Sigmoid colon (tissue), 7 donors: ENCODE results near the gene SSH3. TPM values are rescaled to one million over a fixed set of nuclear protein-coding genes. Genes with fewer than 3 reads are reported as not detected.
A peak's percentile ranks its signal among the peaks of the same experiment; 100 is the strongest.

Source experiments
- DNase-seq: peaks from one replicate; pipeline ENCODE4 v3.0.0-alpha.2; 2019
- H3K27ac ChIP-seq, 4 donors: fragments of 200-600 bp; sonication (generic); one replicate each; pipeline ENCODE4 v1.5.1; 2016 to 2019; ENCODE audit warnings: mild to moderate bottlenecking in 1 of 4
- H3K27me3 ChIP-seq, 3 donors: fragments of 200-600 bp; sonication (generic); one replicate each; pipeline ENCODE4 v1.5.1; 2019; ENCODE audit warnings: mild to moderate bottlenecking in 1 of 3
- H3K36me3 ChIP-seq, 4 donors: fragments of 200-600 bp; sonication (generic); one replicate each; pipeline ENCODE4 v1.5.1; 2016 to 2019
- H3K4me1 ChIP-seq, 4 donors: fragments of 200-600 bp; sonication (generic); one replicate each; pipeline ENCODE4 v1.5.1; 2017 to 2019
- H3K4me3 ChIP-seq, 4 donors: fragments of 200-600 bp; sonication (generic); one replicate each; pipeline ENCODE4 v1.5.1; 2017 to 2019; ENCODE audit warnings: mild to moderate bottlenecking in 2 of 4, moderate library complexity in 1 of 4
- H3K9me3 ChIP-seq, 4 donors: fragments of 200-600 bp in 3 of 4; sonication (generic) in 3 of 4; one replicate each; pipeline versions ENCODE4 v1.5.1 to v1.6.1; 2013 to 2019
- EP300 ChIP-seq, 4 donors: sonication (generic); formaldehyde crosslinking; IDR thresholded peaks; one replicate each; pipeline ENCODE4 v1.6.1; 2017; ENCODE audit warnings: antibody characterized with exemption in 4 of 4
- POLR2A ChIP-seq, 2 donors: fragments of 450-650 bp; IDR thresholded peaks; one replicate each; pipeline ENCODE4 v1.6.1; 2016; ENCODE audit warnings: antibody characterized with exemption in 2 of 2, mild to moderate bottlenecking in 2 of 2, moderate library complexity in 2 of 2
- POLR2AphosphoS5 ChIP-seq, 4 donors: sonication (generic); formaldehyde crosslinking; IDR thresholded peaks; one replicate each; pipeline ENCODE4 v1.6.1; 2017; ENCODE audit warnings: antibody characterized with exemption in 4 of 4
- WGBS, 2 donors: extraction: QIAGEN DNeasy Blood & Tissue Kit; methylation state at CpG; one replicate each; pipeline ENCODE4 v1.1.7; 2013; 5-methylcytosine and 5-hydroxymethylcytosine counted together
- intact Hi-C: fragments of 100-400 bp; cut with DNase I; formaldehyde crosslinking; loops from one replicate; pipeline ENCODE4 v1.15.1; 2023
- polyA plus RNA-seq, 3 donors: library from polyadenylated mRNA; stranded (reverse); fragments of 200-250 nt; gene quantifications; one replicate each; pipeline ENCODE4 v1.2.3, GENCODE V29; 2013
- total RNA-seq, 4 donors: library from RNA; depleted of rRNA; stranded (reverse); fragments of >200 nt; gene quantifications; one replicate each; pipeline ENCODE4 v1.1.0, GENCODE V29; 2016
- TF ChIP-seq, protein P1 (sequence below), 4 experiments: fragments of 450-650 bp in 3 of 4; fragments of 200-600 bp in 1 of 4; IDR thresholded peaks; one replicate each; pipeline ENCODE4 v1.5.1; 2016 to 2019; ENCODE audit warnings: antibody characterized with exemption in 4 of 4, mild to moderate bottlenecking in 3 of 4, moderate library complexity in 2 of 4
- donor health status: healthy with polysubstance abuse.
- donor health status: Bipolar disorder and iron deficiency.
- donor health status: healthy.

Gene SSH3
- total and polyA plus RNA-seq, 7 donors = 15.6 to 39.0 (median 26.5) TPM

DNA sequence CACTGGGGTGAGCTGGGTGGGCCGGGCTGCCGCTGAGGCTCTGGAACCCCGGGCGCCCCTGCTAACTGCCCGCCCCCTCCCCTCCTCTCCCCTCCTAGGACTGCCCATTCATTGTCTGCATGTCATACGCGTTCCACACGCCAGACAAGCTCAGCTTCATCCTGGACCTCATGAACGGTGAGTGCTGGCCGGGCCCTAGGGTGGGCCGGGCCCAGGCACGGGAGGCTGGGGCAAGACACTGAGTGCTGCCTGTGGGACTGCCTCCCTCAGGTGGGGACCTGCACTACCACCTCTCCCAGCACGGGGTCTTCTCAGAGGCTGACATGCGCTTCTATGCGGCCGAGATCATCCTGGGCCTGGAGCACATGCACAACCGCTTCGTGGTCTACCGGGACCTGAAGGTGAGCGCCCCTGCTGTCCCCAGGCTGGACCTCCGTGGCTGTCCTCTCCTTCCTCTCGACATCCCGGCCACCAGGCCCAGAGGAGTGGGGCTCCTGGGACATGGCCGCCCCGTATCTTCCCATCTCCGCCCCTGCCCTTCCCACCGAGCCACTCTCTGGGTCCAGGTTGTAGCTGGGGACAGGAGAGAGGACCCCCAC is 21.7 kb upstream of the SSH3 start:
- peaks cover 66 to 76% (median 73%) of the 10 kb centered on the region in 4 donors for H3K36me3 ChIP-seq
- TF ChIP-seq EP300 (IDR thresholded peaks at IDR 0.05) (no peak), POLR2AphosphoS5 (IDR thresholded peaks at IDR 0.05) (no peak), POLR2A (IDR thresholded peaks at IDR 0.05) (no peak)
- TF ChIP-seq, protein P1, sequence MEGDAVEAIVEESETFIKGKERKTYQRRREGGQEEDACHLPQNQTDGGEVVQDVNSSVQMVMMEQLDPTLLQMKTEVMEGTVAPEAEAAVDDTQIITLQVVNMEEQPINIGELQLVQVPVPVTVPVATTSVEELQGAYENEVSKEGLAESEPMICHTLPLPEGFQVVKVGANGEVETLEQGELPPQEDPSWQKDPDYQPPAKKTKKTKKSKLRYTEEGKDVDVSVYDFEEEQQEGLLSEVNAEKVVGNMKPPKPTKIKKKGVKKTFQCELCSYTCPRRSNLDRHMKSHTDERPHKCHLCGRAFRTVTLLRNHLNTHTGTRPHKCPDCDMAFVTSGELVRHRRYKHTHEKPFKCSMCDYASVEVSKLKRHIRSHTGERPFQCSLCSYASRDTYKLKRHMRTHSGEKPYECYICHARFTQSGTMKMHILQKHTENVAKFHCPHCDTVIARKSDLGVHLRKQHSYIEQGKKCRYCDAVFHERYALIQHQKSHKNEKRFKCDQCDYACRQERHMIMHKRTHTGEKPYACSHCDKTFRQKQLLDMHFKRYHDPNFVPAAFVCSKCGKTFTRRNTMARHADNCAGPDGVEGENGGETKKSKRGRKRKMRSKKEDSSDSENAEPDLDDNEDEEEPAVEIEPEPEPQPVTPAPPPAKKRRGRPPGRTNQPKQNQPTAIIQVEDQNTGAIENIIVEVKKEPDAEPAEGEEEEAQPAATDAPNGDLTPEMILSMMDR (IDR thresholded peaks at IDR 0.05) = no peak
- H3K9me3 ChIP-seq = no peaks in the 10 kb centered on the region
- H3K4me3 ChIP-seq = no peak overlapping the region
- peak; percentile 57 for DNase-seq
- no peaks in the 10 kb centered on the region for H3K27me3 ChIP-seq
- WGBS, 2 donors = 95 to 96% methylated on average over 27 of the region's 27 CpGs
- H3K4me1 ChIP-seq = peaks cover 0 to 36% (median 22%) of the 10 kb centered on the region in 4 donors
- H3K27ac ChIP-seq = peak overlapping the region in 1 of 4 donors; percentile 62
- intact Hi-C loops = no loop called here

DNA sequence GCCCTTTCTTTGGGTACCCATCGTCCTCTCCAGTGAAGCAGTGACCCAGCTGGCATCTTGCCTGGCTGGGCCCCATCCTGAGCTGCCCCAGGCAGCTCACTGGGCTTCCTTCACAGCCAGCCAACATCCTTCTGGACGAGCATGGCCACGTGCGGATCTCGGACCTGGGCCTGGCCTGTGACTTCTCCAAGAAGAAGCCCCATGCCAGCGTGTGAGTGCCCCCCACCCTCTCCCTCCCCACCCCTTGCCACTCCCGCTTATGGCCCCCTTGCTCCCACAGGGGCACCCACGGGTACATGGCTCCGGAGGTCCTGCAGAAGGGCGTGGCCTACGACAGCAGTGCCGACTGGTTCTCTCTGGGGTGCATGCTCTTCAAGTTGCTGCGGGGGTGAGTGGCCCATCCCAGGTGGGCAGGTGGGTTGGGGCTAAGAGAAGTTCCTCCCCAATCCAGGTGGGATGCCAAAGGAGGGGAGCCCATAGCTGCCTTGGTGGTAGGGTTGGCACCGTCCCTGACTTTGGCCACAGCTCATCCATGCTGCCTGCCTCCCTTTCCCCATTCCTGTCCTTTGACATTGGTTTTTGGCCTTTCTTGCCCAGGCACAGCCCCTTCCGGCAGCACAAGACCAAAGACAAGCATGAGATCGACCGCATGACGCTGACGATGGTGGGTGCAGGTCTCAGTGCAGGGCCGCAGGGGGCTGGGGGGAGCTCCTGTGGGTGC is 21.0 kb upstream of the SSH3 start:
- WGBS, 2 donors = 87 to 89% methylated on average over 20 of the region's 20 CpGs
- Histone ChIP-seq H3K36me3 (peaks cover 66 to 80% (median 73%) of the 10 kb centered on the region in 4 donors), H3K9me3 (no peaks in the 10 kb centered on the region), H3K27me3 (no peaks in the 10 kb centered on the region), H3K4me3 (no peak overlapping the region), H3K4me1 (peaks cover 0 to 36% (median 20%) of the 10 kb centered on the region in 4 donors), H3K27ac (peak overlapping the region in 3 of 4 donors; percentile 17 to 62 (median 38))
- DNase-seq = peak; percentile 65
- intact Hi-C loops = no loop called here
- TF ChIP-seq POLR2A (IDR thresholded peaks at IDR 0.05) (no peak), POLR2AphosphoS5 (IDR thresholded peaks at IDR 0.05) (no peak), EP300 (IDR thresholded peaks at IDR 0.05) (no peak)
- TF ChIP-seq, protein P1 (IDR thresholded peaks at IDR 0.05) = no peak

DNA sequence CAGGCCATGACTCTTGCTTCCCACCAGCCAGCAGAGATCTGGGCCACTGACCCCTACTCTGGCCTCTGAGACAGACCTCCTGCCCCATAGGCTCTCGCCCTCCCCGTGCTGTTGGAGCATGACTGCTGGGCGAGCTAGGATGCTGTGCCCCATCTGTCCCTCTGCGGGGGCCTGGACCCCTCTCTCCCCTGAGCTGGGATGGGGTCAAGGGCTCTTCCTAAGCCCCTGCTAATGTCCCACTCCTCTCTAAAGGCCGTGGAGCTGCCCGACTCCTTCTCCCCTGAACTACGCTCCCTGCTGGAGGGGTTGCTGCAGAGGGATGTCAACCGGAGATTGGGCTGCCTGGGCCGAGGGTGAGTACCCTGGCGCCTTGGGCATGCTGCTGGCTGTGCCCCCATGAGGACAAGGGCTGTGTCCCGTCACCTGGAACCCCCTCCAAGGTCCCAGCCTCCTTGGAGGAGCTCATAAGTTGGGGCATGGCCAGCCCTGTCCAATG is 20.4 kb upstream of the SSH3 start:
- 93 to 94% methylated on average over 11 of the region's 11 CpGs for WGBS, 2 donors
- peak overlapping the region; percentile 17 to 62 (median 30) for H3K27ac ChIP-seq
- no peaks in the 10 kb centered on the region for H3K9me3 ChIP-seq
- DNase-seq = peak; percentile 62
- H3K27me3 ChIP-seq = no peaks in the 10 kb centered on the region
- no peak overlapping the region for H3K4me3 ChIP-seq
- peaks cover 66 to 80% (median 73%) of the 10 kb centered on the region in 4 donors for H3K36me3 ChIP-seq
- intact Hi-C loops = no loop called here
- H3K4me1 ChIP-seq = peaks cover 0 to 36% (median 20%) of the 10 kb centered on the region in 4 donors
- TF ChIP-seq POLR2AphosphoS5 (IDR thresholded peaks at IDR 0.05) = no peak
- TF ChIP-seq EP300 (IDR thresholded peaks at IDR 0.05) = no peak
- TF ChIP-seq, protein P1 (IDR thresholded peaks at IDR 0.05) = no peak
- no peak for TF ChIP-seq POLR2A (IDR thresholded peaks at IDR 0.05)

DNA sequence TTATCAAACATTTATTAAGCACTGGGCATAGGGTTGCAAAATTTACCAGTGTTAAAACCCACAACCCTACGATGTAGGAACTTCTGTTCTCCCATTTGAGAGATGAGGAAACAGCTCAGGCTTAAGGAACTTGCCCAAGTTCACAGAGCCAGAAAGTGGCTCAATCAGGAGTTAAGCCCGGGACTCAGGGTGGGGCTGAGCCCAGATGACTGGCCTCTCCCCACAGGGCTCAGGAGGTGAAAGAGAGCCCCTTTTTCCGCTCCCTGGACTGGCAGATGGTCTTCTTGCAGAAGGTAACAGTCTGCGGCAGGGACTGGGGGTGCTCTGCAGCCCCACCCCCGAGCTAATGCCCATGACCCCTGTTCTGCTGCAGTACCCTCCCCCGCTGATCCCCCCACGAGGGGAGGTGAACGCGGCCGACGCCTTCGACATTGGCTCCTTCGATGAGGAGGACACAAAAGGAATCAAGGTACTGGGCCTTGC is 19.8 kb upstream of the SSH3 start:
- Histone ChIP-seq H3K4me1 (peaks cover 0 to 36% (median 19%) of the 10 kb centered on the region in 4 donors), H3K27ac (peak overlapping the region; percentile 23 to 62 (median 48)), H3K36me3 (peaks cover 66 to 80% (median 73%) of the 10 kb centered on the region in 4 donors), H3K4me3 (no peak overlapping the region), H3K9me3 (no peaks in the 10 kb centered on the region), H3K27me3 (no peaks in the 10 kb centered on the region)
- 87 to 89% methylated on average over 13 of the region's 13 CpGs for WGBS, 2 donors
- DNase-seq = peak; percentile 67
- intact Hi-C loops = no loop called here
- TF ChIP-seq POLR2AphosphoS5 (IDR thresholded peaks at IDR 0.05) (no peak), EP300 (IDR thresholded peaks at IDR 0.05) (no peak), POLR2A (IDR thresholded peaks at IDR 0.05) (no peak)
- TF ChIP-seq, protein P1 (IDR thresholded peaks at IDR 0.05) = no peak
